Keratinocyte (primary cell): ENCODE data around the gene HOXD1. TPM values are rescaled to one million over a fixed set of nuclear protein-coding genes. Genes with fewer than 3 reads are reported as not detected.

ENCODE experiments used
- DNase-seq: peaks from one replicate; pipeline ENCODE4 v3.0.0-alpha.2; 2011; ENCODE audit warnings: low read depth, missing footprints, low spot score
- FAIRE-seq: peaks from 2 replicates; lab custom pipeline; 2011; peaks lifted over from hg19 to GRCh38; lab: Jason Lieb, UNC
- H2AFZ ChIP-seq: 2 replicates; pipeline ENCODE4 v1.6.0; 2012; ENCODE audit warnings: low read length, control low read depth, inconsistent platforms; ENCODE audit not compliant: control insufficient read depth
- H3K27ac ChIP-seq: 2 replicates; pipeline ENCODE4 v1.5.1; 2011; ENCODE audit warnings: low read length; ENCODE audit not compliant: control insufficient read depth, insufficient read depth
- H3K27me3 ChIP-seq: 3 replicates; pipeline ENCODE4 v1.6.0; 2011; ENCODE audit warnings: low read length; ENCODE audit not compliant: control insufficient read depth, insufficient read depth; ENCODE audit errors: extremely low read depth
- H3K36me3 ChIP-seq, 2 experiments: 2 replicates in 1 of 2; 3 replicates in 1 of 2; pipeline ENCODE4 v1.5.1; 2011; ENCODE audit warnings: low read length in 2 of 2, mild to moderate bottlenecking in 1 of 2; ENCODE audit not compliant: control insufficient read depth in 2 of 2, insufficient read depth in 2 of 2; ENCODE audit errors: extremely low read depth in 1 of 2
- H3K4me1 ChIP-seq: 3 replicates; pipeline ENCODE4 v1.5.1; 2011; ENCODE audit warnings: low read length; ENCODE audit not compliant: control insufficient read depth, insufficient read depth; ENCODE audit errors: extremely low read depth
- H3K4me2 ChIP-seq: 3 replicates; pipeline ENCODE4 v1.6.0; 2011; ENCODE audit warnings: low read depth, low read length; ENCODE audit not compliant: control insufficient read depth, insufficient read depth; ENCODE audit errors: extremely low read depth
- H3K4me3 ChIP-seq, 3 experiments: fragments of 200-600 bp in 1 of 3; sonication (generic) in 1 of 3; 2 replicates in 2 of 3; 3 replicates in 1 of 3; pipeline ENCODE4 v1.5.1; 2011 to 2016; ENCODE audit warnings: low read length in 3 of 3, mild to moderate bottlenecking in 3 of 3, control low read depth in 2 of 3, inconsistent platforms in 1 of 3, low read depth in 1 of 3, mixed read lengths in 1 of 3, mixed run types in 1 of 3, moderate library complexity in 1 of 3; ENCODE audit not compliant: control insufficient read depth in 2 of 3, insufficient read depth in 2 of 3; ENCODE audit errors: extremely low read depth in 1 of 3
- H3K79me2 ChIP-seq: 2 replicates; pipeline ENCODE4 v1.6.0; 2012; ENCODE audit warnings: low read length; ENCODE audit not compliant: control insufficient read depth, insufficient read depth
- H3K9ac ChIP-seq: 3 replicates; pipeline ENCODE4 v1.6.0; 2011; ENCODE audit warnings: low read length; ENCODE audit not compliant: control insufficient read depth, insufficient read depth; ENCODE audit errors: extremely low read depth
- H3K9me1 ChIP-seq: 3 replicates; pipeline ENCODE4 v1.6.0; 2011; ENCODE audit warnings: low read length; ENCODE audit not compliant: control insufficient read depth, insufficient read depth; ENCODE audit errors: extremely low read depth
- H3K9me3 ChIP-seq: 2 replicates; pipeline ENCODE4 v1.5.1; 2012; ENCODE audit warnings: low read depth, low read length; ENCODE audit not compliant: control insufficient read depth
- H4K20me1 ChIP-seq: 3 replicates; pipeline ENCODE4 v1.6.0; 2011; ENCODE audit warnings: low read length; ENCODE audit not compliant: control insufficient read depth, insufficient read depth; ENCODE audit errors: extremely low read depth
- EZH2 ChIP-seq: IDR thresholded peaks from one replicate; pipeline ENCODE4 v1.6.1; 2012; ENCODE audit warnings: inconsistent platforms, mild to moderate bottlenecking, low read length, moderate library complexity
- dilution Hi-C: fragments of 300-500 bp; cut with MboI; formaldehyde crosslinking; loops from one replicate; pipeline ENCODE4 v1.7.0; 2020; ENCODE audit warnings: low sequenced_read_pairs; ENCODE audit not compliant: extremely low pct_ligation_motif_present
- polyA plus RNA-seq, 5 experiments: library from polyadenylated mRNA; depleted of rRNA in 3 of 5; stranded (reverse) in 3 of 5; stranded (forward) in 1 of 5; unstranded in 1 of 5; fragments of >200 nt; gene quantifications; 1 replicate in 1 of 5; 2 replicates in 3 of 5; 3 replicates in 1 of 5; pipeline versions ENCODE4 v1.2.1 to v1.2.3, GENCODE V29; 2011 to 2012; ENCODE audit warnings: missing spikeins in 2 of 5, low read depth in 1 of 5, low replicate concordance in 1 of 5
- TF ChIP-seq, protein P1 (sequence below), 3 experiments: IDR thresholded peaks in 1 of 3; conservative IDR thresholded peaks in 1 of 3; optimal IDR thresholded peaks in 1 of 3; 2 replicates in 2 of 3; 3 replicates in 1 of 3; pipeline versions ENCODE3 to v1.5.1; 2011; ENCODE audit warnings: low read length in 3 of 3, mild to moderate bottlenecking in 3 of 3, moderate library complexity in 2 of 3, control low read depth in 1 of 3, inconsistent platforms in 1 of 3; ENCODE audit not compliant: insufficient read depth in 2 of 3; ENCODE audit errors: extremely low read depth in 1 of 3

The HOXD1 gene
- polyA plus RNA-seq, 1 donor (not counting 4 experiments of a cell fraction or from before 2014, with no cell fraction given) = not detected

DNA sequence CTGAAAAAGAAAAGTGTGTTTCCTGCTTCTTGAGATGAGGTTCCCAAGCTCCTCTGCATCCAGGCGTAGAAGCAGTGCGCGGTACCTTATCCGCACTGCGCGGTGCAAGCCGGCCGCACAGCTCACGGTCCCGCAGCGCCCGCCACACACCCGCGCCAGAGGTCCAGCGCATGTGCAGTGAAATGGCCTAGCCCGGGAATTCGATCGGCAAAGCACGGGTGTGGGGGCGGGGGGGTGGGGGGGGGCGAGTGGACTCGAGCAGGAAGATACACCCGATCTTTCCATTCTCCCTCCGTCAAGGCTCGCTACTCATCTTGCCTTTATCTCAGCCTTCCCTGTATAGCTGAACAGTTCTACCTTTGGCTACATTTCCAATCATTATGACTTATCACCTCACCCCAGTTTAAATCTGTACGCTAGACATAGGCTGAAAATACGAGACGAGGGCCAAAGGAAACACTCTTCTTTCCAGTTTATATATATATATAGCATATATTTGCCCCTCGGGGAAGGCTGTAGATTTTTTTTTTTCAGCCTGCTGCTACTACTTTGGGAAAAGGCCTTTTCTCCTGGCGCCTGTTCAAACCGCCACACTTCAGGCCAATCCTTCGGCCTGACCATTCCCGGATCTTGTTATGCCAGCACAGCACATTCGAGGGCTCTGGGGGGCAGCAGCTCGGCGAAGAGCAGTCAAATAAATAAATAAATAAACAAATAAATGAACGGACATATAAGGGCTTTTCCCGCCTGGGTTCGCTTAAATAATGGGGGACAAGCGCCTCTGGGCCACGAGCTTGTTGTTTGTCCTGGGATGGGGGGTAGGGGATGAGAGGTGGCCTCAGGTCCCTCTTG, 48.6 kb upstream of the HOXD1 start:
- H3K9ac ChIP-seq = no peak overlapping the region
- no peaks in the 10 kb centered on the region for H3K36me3 ChIP-seq
- peak overlapping the region; percentile 48 for H3K4me2 ChIP-seq
- H3K27me3 ChIP-seq = peaks cover 74% of the 10 kb centered on the region
- H2AFZ ChIP-seq = no peak overlapping the region
- H4K20me1 ChIP-seq = no peaks in the 10 kb centered on the region
- no peak overlapping the region for H3K27ac ChIP-seq
- no peaks in the 10 kb centered on the region for H3K4me1 ChIP-seq
- no peak for DNase-seq
- peaks cover 8% of the 10 kb centered on the region for H3K9me3 ChIP-seq
- no peak overlapping the region for H3K4me3 ChIP-seq
- TF ChIP-seq, protein P1, sequence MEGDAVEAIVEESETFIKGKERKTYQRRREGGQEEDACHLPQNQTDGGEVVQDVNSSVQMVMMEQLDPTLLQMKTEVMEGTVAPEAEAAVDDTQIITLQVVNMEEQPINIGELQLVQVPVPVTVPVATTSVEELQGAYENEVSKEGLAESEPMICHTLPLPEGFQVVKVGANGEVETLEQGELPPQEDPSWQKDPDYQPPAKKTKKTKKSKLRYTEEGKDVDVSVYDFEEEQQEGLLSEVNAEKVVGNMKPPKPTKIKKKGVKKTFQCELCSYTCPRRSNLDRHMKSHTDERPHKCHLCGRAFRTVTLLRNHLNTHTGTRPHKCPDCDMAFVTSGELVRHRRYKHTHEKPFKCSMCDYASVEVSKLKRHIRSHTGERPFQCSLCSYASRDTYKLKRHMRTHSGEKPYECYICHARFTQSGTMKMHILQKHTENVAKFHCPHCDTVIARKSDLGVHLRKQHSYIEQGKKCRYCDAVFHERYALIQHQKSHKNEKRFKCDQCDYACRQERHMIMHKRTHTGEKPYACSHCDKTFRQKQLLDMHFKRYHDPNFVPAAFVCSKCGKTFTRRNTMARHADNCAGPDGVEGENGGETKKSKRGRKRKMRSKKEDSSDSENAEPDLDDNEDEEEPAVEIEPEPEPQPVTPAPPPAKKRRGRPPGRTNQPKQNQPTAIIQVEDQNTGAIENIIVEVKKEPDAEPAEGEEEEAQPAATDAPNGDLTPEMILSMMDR (optimal IDR thresholded peaks at IDR 0.05 in 1 of 3, IDR thresholded peaks at IDR 0.05 in 1 of 3, conservative IDR thresholded peaks at IDR 0.05 in 1 of 3; ENCODE audit: extremely low read depth in 1 of 3, insufficient read depth in 2 of 3, low read length in 3 of 3) = no peak
- TF ChIP-seq EZH2 = no peak
- dilution Hi-C loops = no loop called here
- no peaks in the 10 kb centered on the region for H3K79me2 ChIP-seq
- no peaks in the 10 kb centered on the region for H3K9me1 ChIP-seq
- no peak for FAIRE-seq

DNA sequence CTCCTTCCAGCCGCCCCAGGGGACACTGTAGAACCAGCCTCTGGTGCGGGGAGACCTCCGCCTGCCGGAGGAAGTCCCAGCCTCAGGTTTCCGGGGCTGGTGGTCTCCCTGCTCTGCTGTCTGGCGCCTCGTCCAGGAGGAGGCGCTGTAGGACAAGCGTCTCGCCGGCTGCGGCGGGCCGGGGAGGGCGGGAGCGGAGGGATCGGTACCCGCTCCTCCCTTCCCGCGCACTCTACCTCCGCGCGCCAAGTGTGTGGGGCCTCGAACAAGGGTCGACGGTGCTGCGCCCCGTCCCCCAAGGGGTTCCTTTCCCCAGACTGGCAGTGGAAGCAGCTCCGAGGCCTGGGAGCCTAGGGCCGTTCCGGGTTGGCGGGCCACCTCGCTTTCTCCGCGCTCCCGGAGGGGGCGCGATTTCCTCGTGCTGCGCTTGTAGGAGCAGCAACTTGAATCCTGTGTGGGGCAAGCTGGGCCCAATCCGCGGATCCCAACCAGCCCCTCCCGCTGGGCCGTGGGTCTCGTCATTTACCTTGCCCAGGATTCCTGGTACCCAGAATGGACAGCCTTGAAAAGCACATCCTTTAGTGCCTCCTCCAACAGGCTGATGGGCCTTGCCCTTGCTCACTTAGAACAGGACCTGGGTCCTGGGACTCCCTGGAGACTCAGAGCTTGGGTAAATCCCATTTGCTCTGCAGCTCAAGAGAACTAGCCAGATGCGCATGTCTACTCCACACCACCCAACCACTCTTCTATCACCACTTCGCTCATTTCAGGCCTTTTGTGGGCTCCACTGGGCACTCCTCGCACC, 47.8 kb upstream of the HOXD1 start:
- Histone ChIP-seq H3K27me3 (peaks cover 74% of the 10 kb centered on the region), H3K9ac (no peak overlapping the region)

More for the DNA sequence above, 47.8 kb upstream of the HOXD1 start:
- no peak for FAIRE-seq
- Histone ChIP-seq H3K4me3 (peak overlapping the region; percentile 44 to 51 (median 49)), H3K27ac (no peak overlapping the region), H3K4me2 (peak overlapping the region; percentile 48), H3K9me3 (peaks cover 8% of the 10 kb centered on the region), H3K9me1 (no peaks in the 10 kb centered on the region), H3K36me3 (no peaks in the 10 kb centered on the region), H3K4me1 (no peaks in the 10 kb centered on the region), H3K79me2 (no peaks in the 10 kb centered on the region), H4K20me1 (no peaks in the 10 kb centered on the region), H2AFZ (peak overlapping the region; percentile 60)
- dilution Hi-C loops = no loop called here
- no peak for TF ChIP-seq EZH2
- TF ChIP-seq, protein P1 (optimal IDR thresholded peaks at IDR 0.05 in 1 of 3, IDR thresholded peaks at IDR 0.05 in 1 of 3, conservative IDR thresholded peaks at IDR 0.05 in 1 of 3; ENCODE audit: extremely low read depth in 1 of 3, insufficient read depth in 2 of 3, low read length in 3 of 3) = peak; percentile 47 to 92 (median 87)
- DNase-seq = no peak
